GM23338 (cell line): Measurements from ENCODE around the gene WDR37.

ENCODE experiments used
- CREB1 ChIP-seq: fragments of 250-450 bp; sonication (Bioruptor Pico); IDR thresholded peaks from 2 replicates; pipeline ENCODE4 v1.5.0; 2020; ENCODE audit warnings: low read depth, mild to moderate bottlenecking, moderate library complexity
- CTCF ChIP-seq, 2 experiments: fragments of 200-600 bp in 1 of 2; sonication (generic) in 1 of 2; conservative IDR thresholded peaks; 2 replicates each; pipeline versions ENCODE4 v1.5.1 to v1.6.1; 2016 to 2017; ENCODE audit warnings: antibody characterized with exemption in 2 of 2, low read depth in 2 of 2, mild to moderate bottlenecking in 2 of 2, moderate library complexity in 1 of 2
- ETS1 ChIP-seq: IDR thresholded peaks from 2 replicates; pipeline ENCODE4 v1.6.1; 2016; ENCODE audit warnings: antibody characterized with exemption
- EZH2 ChIP-seq: fragments of 200-600 bp; sonication (generic); IDR thresholded peaks from one replicate; pipeline ENCODE4 v1.8.0; 2017; ENCODE audit warnings: antibody characterized with exemption, mild to moderate bottlenecking, low read depth; ENCODE audit not compliant: unreplicated experiment
- EZH2phosphoT487 ChIP-seq: fragments of 200-600 bp; sonication (generic); IDR thresholded peaks from one replicate; pipeline ENCODE4 v1.8.1; 2018; ENCODE audit warnings: antibody characterized with exemption; ENCODE audit not compliant: unreplicated experiment
- JUNB ChIP-seq: IDR thresholded peaks from one replicate; pipeline ENCODE4 v1.6.1; 2016; ENCODE audit warnings: antibody characterized with exemption; ENCODE audit not compliant: unreplicated experiment
- POLR2AphosphoS5 ChIP-seq: IDR thresholded peaks from 2 replicates; pipeline ENCODE4 v1.6.1; 2016; ENCODE audit warnings: antibody characterized with exemption, low read depth
- ZNF331 ChIP-seq: fragments of 250-450 bp; sonication (Bioruptor Pico); IDR thresholded peaks from 2 replicates; pipeline ENCODE4 v1.5.0; 2020; ENCODE audit warnings: low read depth, mild to moderate bottlenecking, moderate library complexity

- TF ChIP-seq EZH2phosphoT487 (no peak), CTCF (conservative IDR thresholded peaks at IDR 0.05; ENCODE audit: low read depth in 2 of 2) (no peak), ZNF331 (no peak), ETS1 (no peak), CREB1 (CRISPR knock-in tag) (no peak), JUNB (no peak), POLR2AphosphoS5 (no peak), EZH2 (no peak)
These were observed 48.8 kb downstream of the WDR37 start for GRCh38 chr10:1104971-1105370.
